Transverse colon (tissue), 4 donors: ENCODE data around the gene COMMD8.
"Not testable (repeated sequence)": the region's sequence is repeated elsewhere in the genome, so short reads cannot be mapped to it uniquely, and the experiment has no call there.

Experiments
- CTCF ChIP-seq, 5 experiments: fragments of 200-600 bp in 3 of 5; fragments of 450-650 bp in 2 of 5; sonication (generic) in 3 of 5; IDR thresholded peaks; 1 replicate in 2 of 5; 2 replicates in 3 of 5; pipeline ENCODE4 v1.5.1; 2016 to 2017; ENCODE audit warnings: antibody characterized with exemption in 5 of 5, inconsistent platforms in 3 of 5, mild to moderate bottlenecking in 2 of 5, moderate library complexity in 1 of 5
- EP300 ChIP-seq: sonication (generic); formaldehyde crosslinking; IDR thresholded peaks from one replicate; pipeline ENCODE4 v1.6.1; 2017; ENCODE audit warnings: antibody characterized with exemption, low read depth
- POLR2A ChIP-seq: fragments of 450-650 bp; IDR thresholded peaks from one replicate; pipeline ENCODE4 v1.6.1; 2016; ENCODE audit warnings: antibody characterized with exemption, mild to moderate bottlenecking, moderate library complexity
- POLR2AphosphoS5 ChIP-seq, 3 donors: sonication (generic); formaldehyde crosslinking; IDR thresholded peaks; one replicate each; pipeline ENCODE4 v1.6.1; 2016; ENCODE audit warnings: antibody characterized with exemption in 3 of 3

GRCh38 chr4:47486727-47487126 lies 23.2 kb upstream of the COMMD8 start:
- TF ChIP-seq CTCF (IDR thresholded peaks at IDR 0.05); POLR2A; POLR2AphosphoS5 (IDR thresholded peaks at IDR 0.05); EP300: not testable (repeated sequence)
